IMR-90 (cell line): Measurements from ENCODE around the gene MAGI2. TPM values are rescaled to one million over a fixed set of nuclear protein-coding genes. Genes with fewer than 3 reads are reported as not detected.

Experiments used
- ATAC-seq: fragments of 200-7000 bp; cut with Tn5 transposase; 2 replicates; pipeline ENCODE4 v1.9.1; 2020; ENCODE audit warnings: low read depth, mild to moderate bottlenecking, moderate library complexity
- BruUV-seq: library from RNA; stranded (reverse); fragments of 400-500 nt; replicated peaks from 2 replicates; lab custom pipeline; 2021; lab: Mats Ljungman, UMichigan
- CTCF ChIA-PET: fragments of 300-600 bp; formaldehyde crosslinking; extraction: SDS; loops from one replicate; lab custom pipeline; 2021; ENCODE audit warnings: antibody characterized with exemption; lab: Yijun Ruan, JAX
- POLR2A ChIA-PET: fragments of 300-600 bp; sonication (Branson Sonifier 250); formaldehyde crosslinking; loops from one replicate; lab custom pipeline; 2022; ENCODE audit warnings: antibody characterized with exemption; ENCODE audit not compliant: unreplicated experiment; lab: Charles Lee
- DNase-seq: peaks from one replicate; pipeline ENCODE4 v3.0.0; 2013
- H2AFZ ChIP-seq: replicated peaks from 2 replicates; pipeline ENCODE3; 2013; ENCODE audit warnings: low read length, mild to moderate bottlenecking; ENCODE audit not compliant: poor library complexity
- H2AK5ac ChIP-seq: 2 replicates; pipeline ENCODE4 v1.6.1; 2013; ENCODE audit warnings: low read depth, low read length, inconsistent platforms
- H2AK9ac ChIP-seq: replicated peaks from 2 replicates; pipeline ENCODE3; 2013; ENCODE audit warnings: mild to moderate bottlenecking, low read depth, low read length, moderate library complexity; ENCODE audit not compliant: poor library complexity
- H2BK120ac ChIP-seq: 2 replicates; pipeline ENCODE4 v1.6.1; 2013; ENCODE audit warnings: low read depth, low read length, inconsistent platforms
- H2BK15ac ChIP-seq: 3 replicates; pipeline ENCODE4 v1.6.1; 2013; ENCODE audit warnings: low read depth, low read length, inconsistent platforms
- H2BK20ac ChIP-seq: 2 replicates; pipeline ENCODE4 v1.6.1; 2013; ENCODE audit warnings: low read depth, mild to moderate bottlenecking, inconsistent platforms, low read length, moderate library complexity
- H2BK5ac ChIP-seq: 2 replicates; pipeline ENCODE4 v1.6.1; 2013; ENCODE audit warnings: mild to moderate bottlenecking, low read depth, low read length, inconsistent platforms; ENCODE audit not compliant: poor library complexity, severe bottlenecking
- H3K14ac ChIP-seq: replicated peaks from 2 replicates; pipeline ENCODE4 v1.6.1; 2013; ENCODE audit warnings: low read depth, low read length, inconsistent platforms
- H3K18ac ChIP-seq: 2 replicates; pipeline ENCODE4 v1.6.1; 2013; ENCODE audit warnings: low read depth, low read length, control low read depth
- H3K23ac ChIP-seq: 2 replicates; pipeline ENCODE4 v1.6.1; 2013; ENCODE audit warnings: low read depth, low read length, inconsistent platforms
- H3K27ac ChIP-seq: 2 replicates; pipeline ENCODE4 v1.5.1; 2013; ENCODE audit warnings: mild to moderate bottlenecking, control low read depth, low read length; ENCODE audit not compliant: insufficient read depth
- H3K27me3 ChIP-seq: 2 replicates; pipeline ENCODE4 v1.6.1; 2013; ENCODE audit warnings: low read length; ENCODE audit not compliant: control insufficient read depth, insufficient read depth
- H3K36me3 ChIP-seq: 2 replicates; pipeline ENCODE4 v1.6.1; 2013; ENCODE audit warnings: low read length, mixed read lengths; ENCODE audit not compliant: control insufficient read depth, insufficient read depth
- H3K4ac ChIP-seq: 2 replicates; pipeline ENCODE4 v1.6.1; 2013; ENCODE audit warnings: low read depth, low read length, inconsistent platforms
- H3K4me1 ChIP-seq: 2 replicates; pipeline ENCODE4 v1.6.1; 2013; ENCODE audit warnings: low read length, mixed read lengths; ENCODE audit not compliant: control insufficient read depth, insufficient read depth
- H3K4me2 ChIP-seq: 2 replicates; pipeline ENCODE4 v1.6.1; 2013; ENCODE audit warnings: low read depth, mild to moderate bottlenecking, control low read depth, low read length, moderate library complexity
- H3K4me3 ChIP-seq: 2 replicates; pipeline ENCODE4 v1.5.1; 2013; ENCODE audit warnings: low read depth, mild to moderate bottlenecking, control low read depth, low read length, moderate library complexity; ENCODE audit not compliant: insufficient read depth
- H3K56ac ChIP-seq: 2 replicates; pipeline ENCODE4 v1.6.1; 2013; ENCODE audit warnings: low read length, inconsistent platforms; ENCODE audit not compliant: insufficient read depth; ENCODE audit errors: extremely low read depth
- H3K79me1 ChIP-seq, 2 experiments: 2 replicates each; pipeline ENCODE4 v1.6.1; 2013; ENCODE audit warnings: low read length in 2 of 2, inconsistent platforms in 1 of 2, low read depth in 1 of 2
- H3K9ac ChIP-seq: 2 replicates; pipeline ENCODE4 v1.6.1; 2013; ENCODE audit warnings: low read depth, low read length, control low read depth
- H3K9me1 ChIP-seq: 2 replicates; pipeline ENCODE4 v1.6.1; 2013; ENCODE audit warnings: low read length, inconsistent platforms; ENCODE audit not compliant: insufficient read depth
- H3K9me3 ChIP-seq: 2 replicates; pipeline ENCODE4 v1.6.1; 2013; ENCODE audit warnings: low read length; ENCODE audit not compliant: control insufficient read depth, insufficient read depth
- H4K20me1 ChIP-seq: 2 replicates; pipeline ENCODE4 v1.6.1; 2013; ENCODE audit warnings: low read length, inconsistent platforms; ENCODE audit not compliant: insufficient read depth
- H4K5ac ChIP-seq: 2 replicates; pipeline ENCODE4 v1.6.1; 2013; ENCODE audit warnings: mild to moderate bottlenecking, low read depth, low read length, control low read depth
- H4K8ac ChIP-seq, 2 experiments: 2 replicates each; pipeline ENCODE4 v1.6.1; 2013; ENCODE audit warnings: low read depth in 2 of 2, low read length in 2 of 2, control low read depth in 1 of 2, inconsistent platforms in 1 of 2
- H4K91ac ChIP-seq: 2 replicates; pipeline ENCODE4 v1.6.1; 2013; ENCODE audit warnings: low read depth, low read length, inconsistent platforms; ENCODE audit not compliant: insufficient read depth
- MXI1 ChIP-seq: IDR thresholded peaks from 2 replicates; pipeline ENCODE4 v1.6.1; 2012; ENCODE audit warnings: low read depth, mild to moderate bottlenecking, low read length, moderate library complexity, borderline replicate concordance
- RAD21 ChIP-seq: IDR thresholded peaks from 2 replicates; pipeline ENCODE4 v1.6.1; 2012; ENCODE audit warnings: low read length, improper control_type of control experiment
- RCOR1 ChIP-seq: IDR thresholded peaks from 2 replicates; pipeline ENCODE4 v1.6.1; 2012; ENCODE audit warnings: mild to moderate bottlenecking, low read length, improper control_type of control experiment; ENCODE audit not compliant: insufficient replicate concordance
- WGBS, 2 experiments: methylation state at CpG; one replicate each; pipeline versions ENCODE4 v1.1.5 to v1.1.7; 2013; ENCODE audit warnings: missing lambda C conversion rate in 2 of 2; ENCODE audit not compliant: insufficient read length in 1 of 2; ENCODE audit errors: extremely low coverage in 2 of 2; 5-methylcytosine and 5-hydroxymethylcytosine counted together
- dilution Hi-C: fragments of 300-500 bp; cut with HindIII; formaldehyde crosslinking; loops from one replicate; pipeline ENCODE4 v1.14.3; 2018; ENCODE audit warnings: low sequenced_read_pairs; ENCODE audit not compliant: unreplicated experiment
- in situ Hi-C: fragments of 300-500 bp; cut with MboI; formaldehyde crosslinking; loops from 3 replicates; pipeline ENCODE4 v1.14.3; 2019; ENCODE audit warnings: low sequenced_read_pairs, inconsistent platforms, mixed read lengths
- intact Hi-C: fragments of 100-400 bp; cut with micrococcal nuclease; formaldehyde crosslinking; loops from 2 replicates; pipeline ENCODE4 v1.10.0; 2022
- polyA plus RNA-seq, 3 experiments: library from polyadenylated mRNA; depleted of rRNA; stranded (reverse); fragments of >200 nt; gene quantifications; 2 replicates each; pipeline ENCODE4 v1.2.3, GENCODE V29; 2012; ENCODE audit warnings: low replicate concordance in 1 of 3
- total RNA-seq: library from RNA; depleted of rRNA; stranded (reverse); fragments of >200 nt; gene quantifications from 2 replicates; pipeline ENCODE4 v1.2.3, GENCODE V29; 2012

The MAGI2 gene
- total and polyA plus RNA-seq, 2 of the 4 experiments (the other 2 are of a cell fraction) = 2.5 to 17.9 TPM

GRCh38 chr7:78165454-78165853 lies 1288.0 kb downstream of the MAGI2 start:
- Histone ChIP-seq H3K9me3 (no peaks in the 10 kb centered on the region), H2BK20ac (no peak overlapping the region), H4K8ac (no peak overlapping the region), H2AK5ac (no peak overlapping the region), H3K4me3 (no peak overlapping the region), H3K4me1 (no peaks in the 10 kb centered on the region), H2AFZ (no peak overlapping the region), H2BK15ac (no peak overlapping the region), H4K5ac (no peak overlapping the region), H3K4me2 (no peak overlapping the region), H3K79me1 (no peaks in the 10 kb centered on the region), H3K23ac (no peak overlapping the region), H2BK120ac (no peak overlapping the region), H3K27me3 (no peaks in the 10 kb centered on the region), H3K4ac (no peak overlapping the region), H3K27ac (no peak overlapping the region), H4K91ac (no peak overlapping the region), H3K14ac (no peak overlapping the region), H3K56ac (no peak overlapping the region), H3K9ac (no peak overlapping the region), H2BK5ac (no peak overlapping the region), H3K18ac (no peak overlapping the region), H3K9me1 (no peaks in the 10 kb centered on the region), H4K20me1 (no peaks in the 10 kb centered on the region), H3K36me3 (no peaks in the 10 kb centered on the region), H2AK9ac (no peak overlapping the region)
- dilution Hi-C loops (no loop called here), intact Hi-C loops (no loop called here), in situ Hi-C loops (no loop called here)
- no CpG with 5 or more reads among the region's 5 CpGs for WGBS, 2 experiments
- POLR2A ChIA-PET = no interaction called here
- TF ChIP-seq RAD21 = no peak
- no peak for TF ChIP-seq RCOR1
- TF ChIP-seq MXI1 = no peak
- ATAC-seq (no peak), DNase-seq (no peak)
- BruUV-seq = no TSS peak
- CTCF ChIA-PET = no interaction called here
